GM19035 (cell line): Measurements from ENCODE around the gene RMND5A.
"Not testable (repeated sequence)": the region's sequence is repeated elsewhere in the genome, so short reads cannot be mapped to it uniquely, and the experiment has no call there.

ENCODE experiments used
- ATAC-seq: cut with Tn5 transposase; IDR thresholded peaks from one replicate; pipeline ENCODE4 v1.9.1; 2021; ENCODE audit not compliant: unreplicated experiment

Gene RMND5A

DNA sequence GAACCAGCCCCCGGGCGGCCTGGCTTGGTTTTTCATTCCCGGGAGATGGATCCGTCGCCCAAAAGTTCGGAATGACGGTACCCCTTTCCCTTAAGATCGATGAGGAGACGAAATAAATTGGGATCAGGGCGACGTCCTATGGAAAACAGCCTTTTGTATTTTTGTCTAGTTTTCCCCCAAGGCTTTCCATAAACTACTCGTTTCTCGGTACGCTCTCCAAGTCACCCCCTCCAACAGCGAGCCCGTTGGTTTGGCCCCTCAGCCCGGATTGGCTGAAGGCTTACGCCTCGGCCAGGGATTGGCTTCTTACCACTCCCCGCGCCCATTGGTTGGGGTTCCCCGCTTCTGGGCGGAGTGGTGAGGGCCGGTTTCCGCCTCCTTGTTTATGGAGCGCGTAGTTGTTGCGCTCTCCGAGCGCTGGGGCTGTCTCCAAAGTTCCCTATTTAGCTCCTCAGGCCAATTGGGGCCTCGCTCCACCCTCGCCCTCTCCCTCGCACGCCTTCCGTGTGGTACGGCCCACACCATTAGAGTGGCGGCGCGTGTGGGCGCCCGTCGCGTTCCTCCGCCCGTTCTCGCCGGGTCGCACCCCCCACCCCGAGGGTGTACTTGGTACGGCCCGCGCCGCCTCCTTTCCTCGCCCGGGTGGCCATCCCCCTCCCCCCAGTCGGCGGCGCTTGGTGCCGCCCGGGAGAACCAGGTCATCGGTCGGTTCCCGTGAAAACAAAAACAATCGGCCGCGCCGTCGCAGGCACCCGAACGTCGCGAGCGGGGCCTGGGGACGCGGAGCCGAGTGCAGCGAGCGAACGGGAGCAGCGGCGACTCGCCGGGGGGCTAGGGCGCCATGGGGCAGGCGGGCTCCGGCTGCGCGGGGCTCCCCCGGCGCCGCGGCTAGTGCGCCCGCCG, at the start of gene RMND5A:
Gene RMND5A (plus strand): TSS at position 655 of the 903 bp plus-strand sequence. CDS start 377 bp downstream, outside the sequence.
- ATAC-seq: peak; percentile 89

- no peak for ATAC-seq
Measured at GRCh38 chr2:86671337-86671981, 48.6 kb upstream of the RMND5A start.

- ATAC-seq: no peak
Measured at GRCh38 chr2:86672027-86672545, 48.0 kb upstream of the RMND5A start.

DNA sequence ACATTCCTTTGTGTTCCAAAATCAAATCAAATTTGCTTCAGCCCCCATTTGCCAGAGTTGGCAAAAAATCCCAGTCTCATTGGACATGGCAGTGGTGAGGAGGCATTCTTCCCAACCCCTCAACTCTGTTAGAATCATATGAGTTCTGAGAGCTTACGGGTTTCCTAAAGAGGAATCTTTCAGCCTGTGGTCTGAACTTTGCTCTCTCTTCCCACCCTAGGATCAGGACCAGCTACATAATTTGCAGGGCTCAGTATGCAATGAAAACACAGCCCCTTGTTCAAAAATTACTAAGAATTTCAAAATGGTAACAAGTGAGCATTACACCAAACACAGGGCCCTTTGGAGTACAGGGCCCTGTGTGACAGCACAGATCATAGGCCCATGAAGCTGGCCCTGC, 47.1 kb upstream of the RMND5A start:
- no peak for ATAC-seq

- ATAC-seq: no peak
Measured at GRCh38 chr2:86673986-86674670, 46.0 kb upstream of the RMND5A start.

DNA sequence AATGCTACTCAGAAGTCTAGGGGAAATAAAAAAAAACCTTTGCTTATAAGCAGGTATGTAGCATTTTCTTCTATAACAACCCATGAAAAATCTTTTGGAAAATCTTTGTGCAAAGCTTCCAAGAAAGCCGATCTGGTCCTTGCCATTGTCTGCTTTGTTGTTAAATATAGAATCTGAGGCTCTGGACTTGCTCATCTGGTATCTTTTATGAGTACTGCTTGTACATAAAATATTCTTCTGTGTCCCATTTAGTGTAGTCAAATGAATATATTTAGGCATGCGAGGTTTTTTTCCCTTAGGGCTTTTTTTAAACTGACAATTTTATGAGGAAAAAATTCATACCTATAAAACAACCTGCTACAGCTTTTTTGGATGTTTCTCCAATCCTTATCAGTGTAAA, 45.0 kb upstream of the RMND5A start:
- ATAC-seq: no peak

GRCh38 chr2:86675511-86676015, 44.5 kb upstream of the RMND5A start:
- no peak for ATAC-seq

GRCh38 chr2:86677816-86678215, 42.3 kb upstream of the RMND5A start:
- ATAC-seq: no peak

- no peak for ATAC-seq
Measured at GRCh38 chr2:86679036-86679435, 41.1 kb upstream of the RMND5A start.

GRCh38 chr2:86685351-86685750, 34.7 kb upstream of the RMND5A start:
- no peak for ATAC-seq

DNA sequence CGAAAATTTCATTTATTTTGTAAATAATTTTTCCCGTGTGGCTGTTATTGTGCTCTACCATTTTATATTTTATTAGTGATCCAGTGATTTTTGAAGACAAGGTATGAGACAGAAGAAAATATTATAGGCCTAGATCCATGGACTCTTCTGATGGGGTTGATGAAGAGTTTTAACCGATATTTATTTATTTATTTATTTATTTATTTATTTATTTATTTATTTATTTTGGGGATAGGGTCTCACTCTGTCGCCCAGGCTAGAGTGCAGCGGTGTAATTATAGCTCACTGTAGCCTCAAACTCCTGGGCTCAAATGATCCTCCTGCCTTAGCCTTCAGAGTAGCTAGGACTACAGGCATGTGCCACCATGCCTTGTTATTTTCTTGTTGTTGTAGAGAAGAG, 33.6 kb upstream of the RMND5A start:
- ATAC-seq: no peak

- no peak for ATAC-seq
Measured at GRCh38 chr2:86686905-86687304, 33.2 kb upstream of the RMND5A start.

DNA sequence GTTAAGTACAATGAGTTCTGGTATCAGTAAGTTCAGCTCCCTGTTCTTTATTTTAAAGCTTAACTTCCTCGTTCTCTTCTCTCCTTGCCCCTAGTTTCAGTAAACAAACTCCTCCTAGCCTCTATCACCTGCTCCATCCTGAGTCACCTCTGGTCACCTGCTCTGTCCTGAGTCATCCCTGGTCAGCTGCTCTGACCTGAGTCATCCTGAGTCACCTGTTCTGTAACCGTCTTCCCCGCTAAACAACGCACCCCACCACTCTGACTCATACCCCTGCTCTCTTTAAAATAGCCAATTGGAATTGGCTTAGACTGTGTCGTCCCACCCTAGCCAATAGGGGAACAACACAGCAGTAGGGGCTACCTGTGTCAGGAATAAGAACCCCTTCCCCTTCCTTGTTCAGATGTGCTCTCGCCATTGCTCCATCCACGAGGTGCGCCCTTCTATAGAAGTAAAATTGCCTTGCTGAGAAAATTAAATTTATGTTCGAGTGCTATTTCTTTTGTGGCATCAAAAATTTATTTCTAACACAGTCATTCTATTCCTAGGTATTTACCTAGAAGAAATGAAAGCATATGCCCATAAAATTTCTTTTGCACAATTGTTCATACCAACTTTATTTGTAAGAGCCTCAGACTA, 24.9 kb upstream of the RMND5A start:
- ATAC-seq: no peak

DNA sequence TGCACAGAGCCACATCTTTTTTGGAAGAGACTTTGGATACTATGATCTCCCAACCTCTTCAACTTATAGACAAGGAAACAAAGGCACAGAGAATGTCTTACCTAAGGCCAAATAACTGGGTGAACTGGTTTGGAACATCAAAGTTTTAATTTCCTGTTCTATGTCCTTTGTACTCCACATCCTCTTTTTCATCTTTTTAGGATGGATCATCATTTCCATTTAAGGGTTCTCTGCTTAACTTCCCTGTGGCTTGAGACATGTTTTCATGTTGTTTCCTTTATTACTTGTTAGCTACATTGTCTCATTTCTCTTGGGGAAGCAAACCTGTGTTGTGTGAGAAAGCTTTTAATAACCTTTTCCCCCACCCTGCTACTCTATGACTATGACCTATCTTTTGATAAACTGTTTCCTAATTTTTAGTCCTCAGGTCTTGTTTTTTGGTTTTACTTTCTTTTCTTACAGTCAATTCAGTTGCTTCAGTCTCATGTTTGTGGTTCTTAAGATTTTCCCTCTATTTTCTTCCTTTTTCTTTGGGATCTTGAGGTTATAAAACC, 22.5 kb upstream of the RMND5A start:
- ATAC-seq: no peak

- no peak for ATAC-seq
Measured at GRCh38 chr2:86700690-86701089, 19.4 kb upstream of the RMND5A start.

DNA sequence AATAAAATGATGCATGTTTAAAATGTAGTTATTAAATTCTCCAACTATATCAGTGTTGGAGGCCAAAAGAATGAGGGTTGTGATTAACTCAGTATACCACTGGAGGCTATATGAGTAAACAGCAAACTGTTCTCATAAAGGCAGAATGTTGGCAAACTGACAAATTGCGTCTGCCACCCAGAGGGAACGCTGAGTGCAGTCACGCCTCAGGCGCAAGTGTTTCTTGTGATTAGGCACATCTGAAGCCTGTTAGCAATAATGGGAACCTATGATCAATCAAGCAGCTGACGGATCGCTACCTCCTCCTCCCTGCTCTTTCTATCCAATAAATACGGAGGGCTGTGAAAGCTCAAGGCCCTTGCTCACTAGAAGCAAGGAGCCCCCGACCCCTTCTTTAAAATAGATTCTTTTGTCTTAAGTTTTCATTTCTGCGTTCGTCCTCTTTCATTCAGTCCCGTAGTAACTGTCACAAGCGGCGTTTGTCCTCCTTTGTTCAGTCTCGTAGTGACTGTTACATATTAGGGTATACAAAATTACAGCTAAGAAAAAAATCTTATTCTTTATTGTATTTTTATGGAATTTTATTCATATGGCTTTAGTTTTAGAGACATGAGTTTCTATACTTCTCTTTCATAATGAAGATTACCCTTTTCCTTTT, 16.3 kb upstream of the RMND5A start:
- ATAC-seq: no peak

DNA sequence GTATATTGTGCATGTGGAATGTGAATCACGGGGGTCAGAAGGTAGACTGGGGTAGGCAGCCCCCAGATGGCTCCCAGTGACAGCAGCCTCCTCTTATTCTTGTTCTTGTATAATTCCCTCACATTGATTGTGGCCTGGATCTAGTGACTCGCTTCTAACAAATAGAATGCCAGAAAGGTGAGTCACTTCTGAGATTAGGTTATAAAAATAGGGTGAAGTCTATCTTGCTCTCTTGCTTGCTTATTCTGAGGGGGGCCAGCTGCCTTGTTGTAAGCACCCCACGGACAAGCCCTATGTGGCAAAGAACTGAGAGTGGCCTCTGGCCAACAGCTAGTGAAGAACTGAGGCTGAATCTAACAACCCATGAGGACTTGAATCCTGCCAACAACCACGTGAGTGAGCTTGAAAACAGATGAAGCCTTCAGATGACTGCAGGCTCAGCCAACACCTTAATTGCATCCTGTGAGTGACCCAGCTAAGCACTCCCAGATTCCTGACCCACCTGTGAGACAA, 15.6 kb upstream of the RMND5A start:
- no peak for ATAC-seq

- ATAC-seq: no peak
Measured at GRCh38 chr2:86706220-86706619, 13.9 kb upstream of the RMND5A start.

GRCh38 chr2:86706935-86707334, 13.2 kb upstream of the RMND5A start:
- no peak for ATAC-seq

- ATAC-seq: not testable (repeated sequence)
Measured at GRCh38 chr2:86708126-86708525, 12.0 kb upstream of the RMND5A start.
